NB4 (cell line): ENCODE measurements around the gene PAK6.

Source experiments
- CTCF ChIP-seq: IDR thresholded peaks from one replicate; pipeline ENCODE4 v1.5.1; 2012; ENCODE audit warnings: low read depth, low read length
- MYC ChIP-seq: IDR thresholded peaks from 2 replicates; pipeline ENCODE4 v1.6.1; 2011; ENCODE audit warnings: low read depth, low read length
- POLR2A ChIP-seq: IDR thresholded peaks from 2 replicates; pipeline ENCODE4 v1.6.1; 2011; ENCODE audit warnings: mild to moderate bottlenecking; ENCODE audit not compliant: insufficient read length; ENCODE audit errors: extremely low read depth
- TF ChIP-seq, protein P1 (sequence below): IDR thresholded peaks from 2 replicates; pipeline ENCODE4 v1.6.1; 2011; ENCODE audit warnings: low read depth, low read length

DNA sequence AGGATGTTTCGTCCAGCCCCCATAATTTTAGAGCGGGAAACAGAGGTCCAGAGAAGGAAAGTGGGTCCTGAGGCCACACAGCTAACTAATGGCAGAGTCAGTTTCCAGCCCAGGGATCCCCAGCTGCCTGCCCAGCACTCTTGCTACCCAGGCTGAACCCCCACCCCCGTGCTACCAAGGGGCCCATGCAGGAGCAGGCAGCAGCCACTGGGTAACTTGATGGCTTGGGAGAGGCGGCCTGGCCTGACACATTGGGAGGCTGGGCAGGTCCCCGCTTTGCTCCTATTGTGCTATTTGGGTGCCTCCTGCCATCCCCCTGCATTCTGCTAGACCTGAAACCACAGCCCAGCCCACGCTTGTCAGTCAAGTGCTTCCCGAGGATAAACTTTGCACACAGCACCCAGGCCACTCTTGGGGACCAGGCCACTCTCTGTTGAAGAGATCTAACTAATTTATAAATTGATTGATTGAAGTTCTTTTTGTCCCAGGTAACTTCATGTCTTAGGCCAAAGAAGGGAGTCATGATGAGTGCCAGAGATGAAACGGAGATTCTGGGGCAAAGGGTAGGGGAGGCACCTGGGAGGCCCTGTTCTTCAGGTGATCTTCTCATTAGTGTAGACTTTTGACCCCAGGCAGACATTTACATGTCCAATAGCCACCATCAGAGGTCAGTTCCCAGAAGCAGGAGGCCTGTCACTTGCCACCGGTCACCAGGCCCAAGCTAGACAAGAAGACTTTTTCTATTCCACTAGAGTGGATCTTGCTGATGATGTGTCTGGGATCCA is 7.0 kb downstream of the PAK6 start:
- TF ChIP-seq POLR2A (no peak), CTCF (no peak), MYC (no peak)
- TF ChIP-seq, protein P1, sequence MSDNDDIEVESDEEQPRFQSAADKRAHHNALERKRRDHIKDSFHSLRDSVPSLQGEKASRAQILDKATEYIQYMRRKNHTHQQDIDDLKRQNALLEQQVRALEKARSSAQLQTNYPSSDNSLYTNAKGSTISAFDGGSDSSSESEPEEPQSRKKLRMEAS = no peak
